Measurements from ENCODE around the gene SRSF10.
"Not testable (repeated sequence)": the region's sequence is repeated elsewhere in the genome, so short reads cannot be mapped to it uniquely, and the experiment has no call there.

SRSF10 gene

GRCh38 chr1:23996700-23997229, 16.6 kb upstream of the SRSF10 start:
- no peak for FAIRE-seq

- FAIRE-seq, result no peak
Measured at GRCh38 chr1:23995431-23995837, 15.3 kb upstream of the SRSF10 start.

GRCh38 chr1:23992011-23992410, 11.9 kb upstream of the SRSF10 start:
- FAIRE-seq, result not testable (repeated sequence)

GRCh38 chr1:23989263-23989662, 9.1 kb upstream of the SRSF10 start:
- no peak for FAIRE-seq

- not testable (repeated sequence) for FAIRE-seq
Measured at GRCh38 chr1:23987038-23987437, 6.9 kb upstream of the SRSF10 start.

GRCh38 chr1:23984417-23985186, 4.5 kb upstream of the SRSF10 start:
- FAIRE-seq, result no peak

GRCh38 chr1:23980728-23981070, 572 bp upstream of the SRSF10 start:
- no peak for FAIRE-seq

- no peak for FAIRE-seq
Measured at GRCh38 chr1:23979387-23979880, 693 bp downstream of the SRSF10 start.

GRCh38 chr1:23978805-23979204, 1.3 kb downstream of the SRSF10 start:
- no peak for FAIRE-seq

GRCh38 chr1:23977854-23978191, 2.3 kb downstream of the SRSF10 start:
- FAIRE-seq, result no peak

GRCh38 chr1:23977187-23977853, 2.8 kb downstream of the SRSF10 start:
- FAIRE-seq, result no peak

GRCh38 chr1:23967871-23968270, 12.3 kb downstream of the SRSF10 start:
- no peak for FAIRE-seq

GRCh38 chr1:23966973-23967493, 13.1 kb downstream of the SRSF10 start:
- no peak for FAIRE-seq

GRCh38 chr1:23964790-23965740, 15.1 kb downstream of the SRSF10 start:
- no peak for FAIRE-seq

- no peak for FAIRE-seq
Measured at GRCh38 chr1:23964235-23964668, 15.9 kb downstream of the SRSF10 start.

- FAIRE-seq, result no peak
Measured at GRCh38 chr1:23963617-23964234, 16.4 kb downstream of the SRSF10 start.

GRCh38 chr1:23960291-23961020, 19.7 kb downstream of the SRSF10 start:
- no peak for FAIRE-seq

- peak; percentile 75 for FAIRE-seq
Measured at GRCh38 chr1:23959461-23960290, 20.5 kb downstream of the SRSF10 start, which contains the start of gene PNRC2. Gene PNRC2 (plus strand): TSS chr1:23959828. CDS start chr1:23961458, 1,630 bp downstream.

GRCh38 chr1:23958810-23959460, 21.2 kb downstream of the SRSF10 start:
- peak; percentile 75 for FAIRE-seq

Measured in TTC549 (cell line).